KMS-11 (cell line): Measurements from ENCODE around the gene KLHL25.

Experiments
- H2AFZ ChIP-seq: fragments of 200-600 bp; sonication (generic); 2 replicates; pipeline ENCODE4 v1.6.1; 2016; ENCODE audit warnings: antibody characterized with exemption, mixed run types, low read depth
- H3K27ac ChIP-seq: fragments of 200-600 bp; sonication (generic); 2 replicates; pipeline ENCODE4 v1.6.1; 2016; ENCODE audit warnings: mild to moderate bottlenecking, mixed run types
- H3K27me3 ChIP-seq: fragments of 200-600 bp; sonication (generic); 2 replicates; pipeline ENCODE4 v1.6.1; 2017; ENCODE audit warnings: mild to moderate bottlenecking, low read depth, mixed run types, moderate library complexity; ENCODE audit not compliant: insufficient read depth
- H3K36me3 ChIP-seq: fragments of 200-600 bp; sonication (generic); 2 replicates; pipeline ENCODE4 v1.6.1; 2017; ENCODE audit warnings: mild to moderate bottlenecking, mixed run types; ENCODE audit not compliant: insufficient read depth
- H3K4me1 ChIP-seq: fragments of 200-600 bp; sonication (generic); 2 replicates; pipeline ENCODE4 v1.6.1; 2016; ENCODE audit warnings: mild to moderate bottlenecking, low read depth, mixed run types; ENCODE audit not compliant: poor library complexity, severe bottlenecking
- H3K4me2 ChIP-seq: fragments of 200-600 bp; sonication (generic); 2 replicates; pipeline ENCODE4 v1.7.0; 2016; ENCODE audit warnings: mild to moderate bottlenecking, mixed run types
- H3K4me3 ChIP-seq: fragments of 200-600 bp; sonication (generic); IDR thresholded peaks from 2 replicates; pipeline ENCODE4 v1.6.1; 2017; ENCODE audit warnings: low read depth, low read length, mixed read lengths; ENCODE audit not compliant: insufficient read depth
- H3K79me2 ChIP-seq: fragments of 200-600 bp; sonication (generic); 2 replicates; pipeline ENCODE4 v1.6.1; 2016; ENCODE audit warnings: low read depth, mixed run types; ENCODE audit not compliant: insufficient read depth
- H3K9ac ChIP-seq: fragments of 200-600 bp; sonication (generic); 2 replicates; pipeline ENCODE4 v1.6.1; 2016; ENCODE audit warnings: mild to moderate bottlenecking, mixed run types
- H4K20me1 ChIP-seq: fragments of 200-600 bp; sonication (generic); 2 replicates; pipeline ENCODE4 v1.6.1; 2016; ENCODE audit warnings: mild to moderate bottlenecking, mixed run types; ENCODE audit not compliant: insufficient read depth
- CTCF ChIP-seq: fragments of 200-600 bp; sonication (generic); conservative IDR thresholded peaks from 2 replicates; pipeline ENCODE4 v1.6.1; 2017; ENCODE audit warnings: low read depth, mild to moderate bottlenecking, antibody characterized with exemption, low read length, moderate library complexity, mixed read lengths

KLHL25 gene

DNA sequence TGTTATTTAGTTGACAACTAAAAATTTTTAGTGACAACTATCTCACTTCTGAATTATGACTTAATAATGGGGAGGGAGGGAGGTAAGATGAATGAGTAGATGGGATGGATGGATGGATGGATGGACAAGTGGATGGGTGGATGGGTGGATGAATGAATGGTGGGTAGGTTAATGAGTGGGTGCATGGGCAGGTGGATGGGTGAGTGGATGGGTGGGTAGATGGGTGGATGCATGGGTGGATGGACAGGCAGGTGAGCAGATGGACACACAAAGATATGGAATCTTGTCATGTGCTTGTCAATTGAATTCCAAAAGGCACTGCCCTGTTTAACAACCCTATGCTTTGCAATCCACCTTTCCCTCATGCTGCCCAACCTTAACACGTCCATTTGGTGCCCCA, 41.5 kb downstream of the KLHL25 start:
- no peak overlapping the region for H3K9ac ChIP-seq
- no peak overlapping the region for H3K27ac ChIP-seq
- H3K36me3 ChIP-seq = no peaks in the 10 kb centered on the region
- no peak overlapping the region for H2AFZ ChIP-seq
- H3K4me3 ChIP-seq = no peak overlapping the region
- no peak overlapping the region for H3K4me2 ChIP-seq
- no peak for TF ChIP-seq CTCF
- no peaks in the 10 kb centered on the region for H3K79me2 ChIP-seq
- no peaks in the 10 kb centered on the region for H3K27me3 ChIP-seq
- no peaks in the 10 kb centered on the region for H4K20me1 ChIP-seq
- no peaks in the 10 kb centered on the region for H3K4me1 ChIP-seq

DNA sequence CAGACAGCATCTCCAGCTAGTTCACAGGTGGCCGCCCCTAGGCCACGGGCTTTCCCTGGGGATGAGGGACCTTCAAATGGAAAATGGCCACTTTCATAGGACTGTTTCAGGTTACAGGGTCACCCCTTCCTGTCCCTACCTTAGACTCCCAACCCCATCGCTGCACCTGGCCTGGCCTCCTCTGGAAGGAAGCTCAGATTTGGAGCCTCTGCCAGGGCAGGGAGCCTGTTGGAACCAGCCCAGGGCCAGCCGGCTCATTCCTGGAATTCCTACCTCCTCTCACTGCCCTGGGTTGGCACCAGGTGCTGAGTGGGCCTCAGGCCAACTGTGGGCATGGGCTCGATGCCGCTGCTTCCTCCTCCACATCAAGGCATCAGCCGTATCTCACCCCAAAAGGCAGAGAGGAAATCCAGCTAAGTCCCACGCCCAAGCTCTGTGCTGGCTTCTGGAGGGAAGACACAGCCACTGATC, 42.2 kb downstream of the KLHL25 start:
- no peak for TF ChIP-seq CTCF
- no peak overlapping the region for H3K9ac ChIP-seq
- no peak overlapping the region for H3K4me3 ChIP-seq
- H3K36me3 ChIP-seq = no peaks in the 10 kb centered on the region
- no peaks in the 10 kb centered on the region for H4K20me1 ChIP-seq
- no peaks in the 10 kb centered on the region for H3K4me1 ChIP-seq
- no peak overlapping the region for H2AFZ ChIP-seq
- no peaks in the 10 kb centered on the region for H3K27me3 ChIP-seq
- H3K79me2 ChIP-seq = no peaks in the 10 kb centered on the region
- H3K27ac ChIP-seq = no peak overlapping the region
- H3K4me2 ChIP-seq = no peak overlapping the region

GRCh38 chr15:85752124-85752475, 42.6 kb downstream of the KLHL25 start:
- Histone ChIP-seq H3K4me2 (no peak overlapping the region), H4K20me1 (no peaks in the 10 kb centered on the region), H3K4me3 (no peak overlapping the region), H3K27ac (no peak overlapping the region), H3K4me1 (no peaks in the 10 kb centered on the region), H3K79me2 (no peaks in the 10 kb centered on the region), H2AFZ (no peak overlapping the region), H3K27me3 (no peaks in the 10 kb centered on the region), H3K9ac (no peak overlapping the region), H3K36me3 (no peaks in the 10 kb centered on the region)
- no peak for TF ChIP-seq CTCF

DNA sequence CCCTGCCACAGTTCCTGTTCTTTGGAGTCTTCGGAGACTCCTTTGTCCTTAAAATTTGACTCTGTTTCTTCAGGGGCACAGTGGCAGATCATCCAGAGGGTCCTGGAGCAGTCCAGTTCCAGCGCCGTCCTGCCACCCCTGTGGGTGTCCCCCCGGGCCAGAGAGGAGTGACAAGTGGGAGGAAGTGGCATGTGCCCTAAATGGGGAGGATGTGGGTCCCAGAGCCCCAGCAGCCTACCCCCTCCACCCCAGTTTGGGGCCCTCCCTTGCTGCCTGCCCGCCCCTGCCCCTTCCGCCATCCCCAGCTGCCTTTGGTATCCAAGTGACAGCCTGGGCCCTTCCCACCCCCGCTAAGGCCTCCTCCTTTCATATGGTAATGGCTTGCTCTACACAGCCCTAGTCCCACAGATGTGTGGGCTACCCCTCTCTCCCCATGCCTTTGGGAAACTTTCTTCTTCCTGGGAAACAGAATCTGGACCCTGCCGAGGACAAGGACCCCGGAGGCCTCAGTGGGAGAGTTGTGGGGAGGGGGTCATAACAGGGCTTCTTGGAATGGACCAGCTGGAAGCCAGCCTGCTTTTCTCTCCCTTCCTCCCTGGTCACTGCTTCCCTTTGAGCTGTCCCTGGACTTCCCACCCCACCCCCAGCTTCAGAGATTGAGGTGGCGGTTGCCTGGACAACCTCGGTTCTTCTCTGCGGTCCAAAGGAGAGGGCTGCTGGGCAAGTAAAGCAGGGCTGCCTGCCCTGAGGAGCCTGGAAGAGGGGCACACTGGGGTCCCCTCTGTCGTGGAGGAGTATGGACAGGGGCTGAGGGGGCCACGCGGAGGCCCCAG, 43.2 kb downstream of the KLHL25 start:
- H3K4me3 ChIP-seq = no peak overlapping the region
- H3K4me2 ChIP-seq = no peak overlapping the region
- TF ChIP-seq CTCF = no peak
- no peak overlapping the region for H3K9ac ChIP-seq
- no peak overlapping the region for H2AFZ ChIP-seq
- H3K79me2 ChIP-seq = no peaks in the 10 kb centered on the region
- H3K36me3 ChIP-seq = no peaks in the 10 kb centered on the region
- no peaks in the 10 kb centered on the region for H3K27me3 ChIP-seq
- H3K4me1 ChIP-seq = no peaks in the 10 kb centered on the region
- H3K27ac ChIP-seq = no peak overlapping the region
- no peaks in the 10 kb centered on the region for H4K20me1 ChIP-seq
